ENCODE results near the gene TMEM37. TPM values are rescaled to one million over a fixed set of nuclear protein-coding genes. Genes with fewer than 3 reads are reported as not detected.

The TMEM37 gene
- total RNA-seq, 1 donor from 2014 or later, result 0.51 TPM

DNA sequence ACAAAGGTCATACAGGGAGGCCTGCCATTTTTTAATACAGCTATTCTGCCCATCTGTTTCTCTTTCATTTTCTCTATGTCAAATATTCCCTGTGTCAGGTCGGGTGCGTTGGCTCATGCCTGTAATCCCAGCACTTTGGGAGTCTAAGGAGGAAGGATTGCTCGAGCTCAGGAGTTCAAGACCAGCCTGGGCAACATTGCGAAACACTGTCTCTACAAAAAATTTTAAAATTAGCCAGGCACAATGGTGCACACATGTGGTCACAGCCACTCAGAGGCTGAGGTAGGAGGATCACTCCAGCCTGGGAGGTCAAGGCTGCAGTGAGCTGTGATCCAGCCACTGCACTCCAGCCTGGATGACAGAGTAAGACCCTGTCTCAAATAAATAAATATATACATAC, 34.7 kb downstream of the TMEM37 start:
- H3K4me1 Mint-ChIP-seq, result no peaks in the 10 kb centered on the region
- ATAC-seq (ENCODE audit: low read depth) (no peak), DNase-seq (no peak)
- no peaks in the 10 kb centered on the region for H3K36me3 Mint-ChIP-seq (ENCODE audit: low read depth)
- H3K9me3 Mint-ChIP-seq, result no peaks in the 10 kb centered on the region
- TF ChIP-seq CTCF (IDR thresholded peaks at IDR 0.05), result no peak
- POLR2A ChIA-PET, result no interaction called here
- peaks cover 5% of the 10 kb centered on the region for H3K27me3 Mint-ChIP-seq
- intact Hi-C loops (cut with micrococcal nuclease), result no loop called here
- CTCF ChIA-PET, result no interaction called here
- H3K4me3 Mint-ChIP-seq, result no peak overlapping the region
- H3K27ac Mint-ChIP-seq, result no peak overlapping the region

GRCh38 chr2:119468154-119468955, 36.7 kb downstream of the TMEM37 start:
- CTCF ChIA-PET, result no interaction called here
- ATAC-seq (ENCODE audit: low read depth), result no peak
- no peak overlapping the region for H3K27ac Mint-ChIP-seq

GRCh38 chr2:119469131-119469530, 37.5 kb downstream of the TMEM37 start:
- Mint-ChIP-seq H3K27ac (no peak overlapping the region), H3K27me3 (peaks cover 5% of the 10 kb centered on the region), H3K36me3 (ENCODE audit: low read depth) (no peaks in the 10 kb centered on the region), H3K9me3 (no peaks in the 10 kb centered on the region), H3K4me3 (no peak overlapping the region), H3K4me1 (no peaks in the 10 kb centered on the region)
- ATAC-seq (ENCODE audit: low read depth) (no peak), DNase-seq (no peak)
- no peak for TF ChIP-seq CTCF (IDR thresholded peaks at IDR 0.05)
- intact Hi-C loops (cut with micrococcal nuclease), result no loop called here
- ChIA-PET CTCF (no interaction called here), POLR2A (no interaction called here)

More at GRCh38 chr2:119468154-119468955, 36.7 kb downstream of the TMEM37 start:
- Mint-ChIP-seq H3K27me3 (peaks cover 5% of the 10 kb centered on the region), H3K4me1 (no peaks in the 10 kb centered on the region), H3K4me3 (no peak overlapping the region), H3K9me3 (no peaks in the 10 kb centered on the region), H3K36me3 (ENCODE audit: low read depth) (no peaks in the 10 kb centered on the region)
- no peak for DNase-seq
- TF ChIP-seq CTCF (IDR thresholded peaks at IDR 0.05), result no peak
- POLR2A ChIA-PET, result no interaction called here
- intact Hi-C loops (cut with micrococcal nuclease), result no loop called here

- no peak for DNase-seq
- Mint-ChIP-seq H3K36me3 (ENCODE audit: low read depth) (no peaks in the 10 kb centered on the region), H3K27ac (no peak overlapping the region), H3K4me3 (no peak overlapping the region), H3K4me1 (no peaks in the 10 kb centered on the region), H3K9me3 (no peaks in the 10 kb centered on the region), H3K27me3 (peaks cover 5% of the 10 kb centered on the region)
- ATAC-seq (ENCODE audit: low read depth), result no peak
- ChIA-PET POLR2A (no interaction called here), CTCF (no interaction called here)
- intact Hi-C loops (cut with micrococcal nuclease), result loop anchor here (10.0 kb wide), 1 partner anchor 245 kb away; the partner anchor contains the start of gene STEAP3
- TF ChIP-seq CTCF (IDR thresholded peaks at IDR 0.05), result no peak
Measured at GRCh38 chr2:119469661-119470297, 38.1 kb downstream of the TMEM37 start.

DNA sequence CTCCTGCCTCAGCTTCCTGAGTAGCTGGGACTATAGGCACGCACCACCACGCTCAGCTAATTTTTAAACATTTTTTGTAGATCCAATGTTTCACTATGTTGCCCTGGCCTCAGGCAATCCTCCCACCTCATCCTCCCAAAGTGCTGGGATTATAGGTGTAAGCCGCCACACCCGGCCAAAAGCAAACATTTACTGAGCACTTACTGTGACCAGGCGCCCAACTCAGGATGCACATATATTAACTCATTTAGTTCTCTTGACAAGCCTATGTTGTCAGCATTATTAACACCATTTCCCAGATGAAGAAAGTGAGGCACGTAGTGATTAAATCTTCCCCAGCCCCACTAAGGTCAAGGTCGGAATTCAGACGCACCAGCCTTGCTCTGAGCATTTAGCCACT, 41.1 kb downstream of the TMEM37 start:
- H3K4me3 Mint-ChIP-seq, result no peak overlapping the region
- no peak overlapping the region for H3K27ac Mint-ChIP-seq
- H3K36me3 Mint-ChIP-seq (ENCODE audit: low read depth), result no peaks in the 10 kb centered on the region
- DNase-seq (no peak), ATAC-seq (ENCODE audit: low read depth) (no peak)
- CTCF ChIA-PET, result no interaction called here
- no peaks in the 10 kb centered on the region for H3K9me3 Mint-ChIP-seq
- H3K4me1 Mint-ChIP-seq, result no peaks in the 10 kb centered on the region
- POLR2A ChIA-PET, result no interaction called here
- no peak for TF ChIP-seq CTCF (IDR thresholded peaks at IDR 0.05)
- intact Hi-C loops (cut with micrococcal nuclease), result loop anchor here (10.0 kb wide), 1 partner anchor 248 kb away; the partner anchor contains the start of gene STEAP3
- H3K27me3 Mint-ChIP-seq, result peaks cover 5% of the 10 kb centered on the region

Measured in activated B cell treated with CpG ODN at 0.5 μM for 24 hours (primary cell).